Kidney (tissue), 14 donors: Measurements from ENCODE around the gene CNIH3. TPM values are rescaled to one million over a fixed set of nuclear protein-coding genes. Genes with fewer than 3 reads are reported as not detected.

Experiments
- DNase-seq, 5 donors: peaks; one replicate each; pipeline ENCODE4 v3.0.0-alpha.2; 2013 to 2020
- FAIRE-seq: peaks from 2 replicates; lab custom pipeline; 2012; peaks lifted over from hg19 to GRCh38; lab: Jason Lieb, UNC
- H3K27ac ChIP-seq, 2 donors: one replicate each; pipeline ENCODE4 v1.7.0; 2013; ENCODE audit warnings: low read depth in 2 of 2, low read length in 2 of 2, inconsistent platforms in 1 of 2
- H3K27me3 ChIP-seq: one replicate; pipeline ENCODE4 v1.7.1; 2013; ENCODE audit warnings: low read length, inconsistent platforms; ENCODE audit not compliant: control insufficient read depth, insufficient read depth
- H3K36me3 ChIP-seq, 3 donors: one replicate each; pipeline versions ENCODE4 v1.7.0 to v1.7.1; 2013; ENCODE audit warnings: low read length in 3 of 3, control low read depth in 1 of 3, inconsistent platforms in 1 of 3; ENCODE audit not compliant: insufficient read depth in 3 of 3, control insufficient read depth in 2 of 3
- H3K4me1 ChIP-seq, 3 donors: one replicate each; pipeline versions ENCODE4 v1.7.0 to v1.7.1; 2013; ENCODE audit warnings: low read length in 3 of 3, inconsistent platforms in 1 of 3, low read depth in 1 of 3; ENCODE audit not compliant: control insufficient read depth in 2 of 3, insufficient read depth in 2 of 3
- H3K4me3 ChIP-seq, 3 donors: one replicate each; pipeline versions ENCODE4 v1.7.0 to v1.8.1; 2013; ENCODE audit warnings: low read length in 3 of 3, control low read depth in 1 of 3, inconsistent platforms in 1 of 3
- H3K9ac ChIP-seq, 3 donors: one replicate each; pipeline versions ENCODE4 v1.7.0 to v1.7.1; 2013; ENCODE audit warnings: low read length in 3 of 3, control low read depth in 1 of 3, inconsistent platforms in 1 of 3
- H3K9me3 ChIP-seq, 3 donors: one replicate each; pipeline versions ENCODE4 v1.7.0 to v1.7.1; 2013; ENCODE audit warnings: low read length in 3 of 3, control low read depth in 1 of 3, inconsistent platforms in 1 of 3; ENCODE audit not compliant: control insufficient read depth in 2 of 3, insufficient read depth in 1 of 3
- intact Hi-C: fragments of 100-400 bp; cut with DNase I; formaldehyde crosslinking; loops from one replicate; pipeline ENCODE4 v1.11.1; 2022
- polyA plus RNA-seq: library from polyadenylated mRNA; stranded (reverse); fragments of 350-450 nt; fragmentation: Illumina TruSeq; extraction: RNeasy Lipid Tissue Mini Kit (QIAGEN cat#74804); gene quantifications from one replicate; pipeline ENCODE4 v1.2.3, GENCODE V29; 2014; ENCODE audit warnings: low read depth, low replicate concordance; ENCODE audit not compliant: insufficient read depth
- total RNA-seq: library from RNA; stranded (reverse); fragmentation: NEBNext Ultra II Directional; extraction: Animal tissue kit (Norgen Biotek cat#: 25700); gene quantifications from one replicate; pipeline ENCODE4 v1.2.1, GENCODE V29; 2021
- TF ChIP-seq, protein P1 (sequence below): IDR thresholded peaks from 3 replicates; pipeline ENCODE4 v1.5.1; 2012; ENCODE audit warnings: mild to moderate bottlenecking, moderate library complexity, borderline replicate concordance; ENCODE audit not compliant: insufficient read depth; ENCODE audit errors: extremely low read depth
- donor health status: control.
- donor health status: control.
- donor health status: control.
- donor health status: control.
- donor health status: control.
- donor health status: DM: yes; HTN: yes; CAD: no.
- donor health status: Normal renal cell carcinoma (clear cell type).

The CNIH3 gene
- total and polyA plus RNA-seq, 2 donors from 2014 or later, result 4.3 to 7.6 TPM

DNA sequence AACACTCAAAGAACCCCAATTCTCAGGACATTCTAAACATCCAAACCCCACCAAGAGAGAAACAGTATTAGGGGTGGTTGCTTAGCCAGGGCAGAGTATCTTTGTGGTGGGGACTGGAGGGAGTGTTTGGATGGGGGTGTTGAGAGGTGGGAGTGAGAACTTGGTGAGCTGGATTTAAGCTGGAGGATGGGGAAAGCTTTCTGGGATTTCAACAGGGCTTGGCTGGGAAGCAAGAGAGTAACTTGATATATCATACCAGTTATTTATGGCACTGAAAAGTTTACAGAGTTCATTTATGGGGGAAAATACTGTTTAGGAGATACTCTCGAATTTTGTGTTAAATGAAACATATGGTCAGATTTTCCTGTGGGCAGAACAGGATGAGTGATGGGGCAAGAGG lies 6.8 kb upstream of the CNIH3 start:
- intact Hi-C loops, result no loop called here
- Histone ChIP-seq H3K27ac (no peak overlapping the region), H3K27me3 (no peaks in the 10 kb centered on the region), H3K4me1 (no peaks in the 10 kb centered on the region), H3K4me3 (no peak overlapping the region), H3K9me3 (no peaks in the 10 kb centered on the region), H3K9ac (no peak overlapping the region), H3K36me3 (no peaks in the 10 kb centered on the region)
- TF ChIP-seq, protein P1, sequence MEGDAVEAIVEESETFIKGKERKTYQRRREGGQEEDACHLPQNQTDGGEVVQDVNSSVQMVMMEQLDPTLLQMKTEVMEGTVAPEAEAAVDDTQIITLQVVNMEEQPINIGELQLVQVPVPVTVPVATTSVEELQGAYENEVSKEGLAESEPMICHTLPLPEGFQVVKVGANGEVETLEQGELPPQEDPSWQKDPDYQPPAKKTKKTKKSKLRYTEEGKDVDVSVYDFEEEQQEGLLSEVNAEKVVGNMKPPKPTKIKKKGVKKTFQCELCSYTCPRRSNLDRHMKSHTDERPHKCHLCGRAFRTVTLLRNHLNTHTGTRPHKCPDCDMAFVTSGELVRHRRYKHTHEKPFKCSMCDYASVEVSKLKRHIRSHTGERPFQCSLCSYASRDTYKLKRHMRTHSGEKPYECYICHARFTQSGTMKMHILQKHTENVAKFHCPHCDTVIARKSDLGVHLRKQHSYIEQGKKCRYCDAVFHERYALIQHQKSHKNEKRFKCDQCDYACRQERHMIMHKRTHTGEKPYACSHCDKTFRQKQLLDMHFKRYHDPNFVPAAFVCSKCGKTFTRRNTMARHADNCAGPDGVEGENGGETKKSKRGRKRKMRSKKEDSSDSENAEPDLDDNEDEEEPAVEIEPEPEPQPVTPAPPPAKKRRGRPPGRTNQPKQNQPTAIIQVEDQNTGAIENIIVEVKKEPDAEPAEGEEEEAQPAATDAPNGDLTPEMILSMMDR, result no peak
- DNase-seq (no peak), FAIRE-seq (no peak)

DNA sequence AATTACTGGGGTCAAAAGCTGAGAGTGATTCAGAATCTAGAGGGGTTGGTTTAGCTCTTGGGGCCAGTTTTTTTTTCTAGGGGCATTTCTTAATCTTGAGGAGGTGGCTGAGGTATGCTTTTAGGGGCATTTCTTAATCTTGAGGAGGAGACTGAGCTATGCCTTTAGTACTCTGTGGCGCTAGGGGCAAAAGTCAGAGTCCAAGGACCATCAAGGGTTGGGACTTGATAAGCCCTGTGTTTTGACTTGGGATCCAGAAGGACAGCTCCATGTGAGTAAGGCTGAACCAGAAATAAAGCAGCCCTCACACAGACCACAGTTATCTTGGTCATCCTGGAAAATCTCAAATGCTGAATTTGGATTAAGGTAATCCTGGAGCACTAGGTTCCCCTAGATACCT lies 3.9 kb upstream of the CNIH3 start:
- Histone ChIP-seq H3K36me3 (no peaks in the 10 kb centered on the region), H3K4me3 (no peak overlapping the region), H3K27ac (no peak overlapping the region), H3K4me1 (peaks cover 0 to 13% (median 0%) of the 10 kb centered on the region in 3 donors), H3K27me3 (peaks cover 15% of the 10 kb centered on the region), H3K9me3 (no peaks in the 10 kb centered on the region), H3K9ac (no peak overlapping the region)
- FAIRE-seq (no peak), DNase-seq (no peak)
- TF ChIP-seq, protein P1, result no peak
- intact Hi-C loops, result no loop called here

DNA sequence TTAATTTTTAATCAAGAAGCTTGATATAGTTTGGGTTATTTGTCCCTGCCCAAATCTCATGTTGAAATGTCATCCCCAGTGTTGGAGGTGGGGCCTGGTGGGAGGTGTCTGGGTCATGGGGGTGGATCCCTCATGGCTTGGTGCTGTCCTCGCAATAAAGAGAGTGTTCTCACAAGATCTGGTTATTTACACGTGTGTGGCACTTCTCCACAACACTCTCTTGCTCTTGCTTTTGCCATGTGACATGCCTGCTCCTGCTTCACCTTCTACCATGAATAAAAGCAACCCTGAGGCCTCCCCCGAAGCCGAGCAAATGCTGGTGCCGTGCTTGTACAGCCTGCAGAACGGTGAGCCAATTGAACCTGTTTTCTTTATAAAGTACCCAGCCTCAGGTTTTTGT lies 2.6 kb upstream of the CNIH3 start:
- intact Hi-C loops, result no loop called here
- FAIRE-seq, result no peak
- no peak overlapping the region for H3K4me3 ChIP-seq
- no peak overlapping the region for H3K27ac ChIP-seq
- no peaks in the 10 kb centered on the region for H3K36me3 ChIP-seq
- no peak overlapping the region for H3K9ac ChIP-seq
- no peak for DNase-seq
- H3K9me3 ChIP-seq, result no peaks in the 10 kb centered on the region
- H3K27me3 ChIP-seq, result peaks cover 24% of the 10 kb centered on the region
- peaks cover 0 to 13% (median 0%) of the 10 kb centered on the region in 3 donors for H3K4me1 ChIP-seq
- TF ChIP-seq, protein P1, result no peak

DNA sequence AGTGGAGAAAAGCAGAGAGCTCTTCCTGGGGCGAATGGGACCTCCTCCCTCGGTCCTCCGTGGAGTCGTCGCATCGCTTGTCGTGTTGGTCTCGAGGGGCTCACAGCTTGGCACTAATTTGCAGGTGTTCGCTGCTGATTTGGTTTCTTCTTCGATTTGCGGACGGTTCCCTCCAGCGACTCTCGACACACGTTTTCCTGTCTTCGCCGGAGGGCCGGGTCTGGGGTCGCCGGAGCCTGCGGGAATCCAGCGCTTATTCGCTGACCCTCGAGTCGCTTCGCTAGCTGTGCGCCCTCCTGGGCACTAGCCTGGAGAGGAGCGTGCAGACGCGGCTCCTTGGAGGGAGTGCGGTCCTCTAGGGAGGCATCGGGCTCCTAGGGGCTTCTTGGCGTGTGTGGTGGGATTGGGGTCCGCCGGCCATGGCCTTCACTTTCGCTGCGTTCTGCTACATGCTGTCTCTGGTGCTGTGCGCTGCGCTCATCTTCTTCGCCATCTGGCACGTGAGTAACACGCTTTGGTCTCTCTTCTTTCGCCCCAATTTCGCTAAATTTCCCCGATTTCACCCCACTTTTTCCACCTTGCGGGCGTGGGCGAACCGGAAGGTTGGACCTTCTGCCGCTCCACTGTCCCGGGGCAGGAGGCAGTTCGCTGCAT lies 766 bp downstream of the CNIH3 start:
- TF ChIP-seq, protein P1, result no peak
- FAIRE-seq (no peak), DNase-seq (peak in 3 of 5 donors; percentile 38 to 62 (median 51))
- H3K27ac ChIP-seq, result no peak overlapping the region
- intact Hi-C loops, result no loop called here
- no peak overlapping the region for H3K9ac ChIP-seq
- no peaks in the 10 kb centered on the region for H3K36me3 ChIP-seq
- peak overlapping the region in 2 of 3 donors; percentile 32 to 44 for H3K4me3 ChIP-seq
- no peaks in the 10 kb centered on the region for H3K9me3 ChIP-seq
- H3K27me3 ChIP-seq, result peaks cover 38% of the 10 kb centered on the region
- H3K4me1 ChIP-seq, result peaks cover 0 to 13% (median 0%) of the 10 kb centered on the region in 3 donors
